Body of pancreas (tissue), 4 donors: ENCODE measurements around the gene PEG3.
"Not testable (repeated sequence)": the region's sequence is repeated elsewhere in the genome, so short reads cannot be mapped to it uniquely, and the experiment has no call there.

Experiments used
- POLR2A ChIP-seq, 3 donors: fragments of 450-650 bp; IDR thresholded peaks; one replicate each; pipeline ENCODE4 v1.6.1; 2016; ENCODE audit warnings: antibody characterized with exemption in 3 of 3, mild to moderate bottlenecking in 2 of 3
- TF ChIP-seq, protein P1 (sequence below), 7 experiments: fragments of 450-650 bp in 4 of 7; fragments of 200-600 bp in 3 of 7; sonication (generic) in 3 of 7; IDR thresholded peaks; one replicate each; pipeline ENCODE4 v1.5.1; 2016 to 2019; ENCODE audit warnings: antibody characterized with exemption in 7 of 7

GRCh38 chr19:56860409-56860808 is 19.9 kb upstream of the PEG3 start:
- TF ChIP-seq POLR2A (IDR thresholded peaks at IDR 0.05): not testable (repeated sequence)
- TF ChIP-seq, protein P1, sequence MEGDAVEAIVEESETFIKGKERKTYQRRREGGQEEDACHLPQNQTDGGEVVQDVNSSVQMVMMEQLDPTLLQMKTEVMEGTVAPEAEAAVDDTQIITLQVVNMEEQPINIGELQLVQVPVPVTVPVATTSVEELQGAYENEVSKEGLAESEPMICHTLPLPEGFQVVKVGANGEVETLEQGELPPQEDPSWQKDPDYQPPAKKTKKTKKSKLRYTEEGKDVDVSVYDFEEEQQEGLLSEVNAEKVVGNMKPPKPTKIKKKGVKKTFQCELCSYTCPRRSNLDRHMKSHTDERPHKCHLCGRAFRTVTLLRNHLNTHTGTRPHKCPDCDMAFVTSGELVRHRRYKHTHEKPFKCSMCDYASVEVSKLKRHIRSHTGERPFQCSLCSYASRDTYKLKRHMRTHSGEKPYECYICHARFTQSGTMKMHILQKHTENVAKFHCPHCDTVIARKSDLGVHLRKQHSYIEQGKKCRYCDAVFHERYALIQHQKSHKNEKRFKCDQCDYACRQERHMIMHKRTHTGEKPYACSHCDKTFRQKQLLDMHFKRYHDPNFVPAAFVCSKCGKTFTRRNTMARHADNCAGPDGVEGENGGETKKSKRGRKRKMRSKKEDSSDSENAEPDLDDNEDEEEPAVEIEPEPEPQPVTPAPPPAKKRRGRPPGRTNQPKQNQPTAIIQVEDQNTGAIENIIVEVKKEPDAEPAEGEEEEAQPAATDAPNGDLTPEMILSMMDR (IDR thresholded peaks at IDR 0.05): not testable (repeated sequence)
